Calu3 (cell line): ENCODE measurements around the gene NOX3. TPM values are rescaled to one million over a fixed set of nuclear protein-coding genes. Genes with fewer than 3 reads are reported as not detected.
"Not testable (repeated sequence)": the region's sequence is repeated elsewhere in the genome, so short reads cannot be mapped to it uniquely, and the experiment has no call there.

Experiments
- BruUV-seq: library from RNA; stranded (reverse); fragments of 400-500 nt; replicated peaks from 2 replicates; lab custom pipeline; 2021; lab: Mats Ljungman, UMichigan
- CTCF ChIA-PET: fragments of 300-600 bp; sonication (Branson Sonifier 250); formaldehyde crosslinking; loops from one replicate; lab custom pipeline; 2022; ENCODE audit warnings: antibody characterized with exemption; lab: Charles Lee
- DNase-seq: peaks from one replicate; pipeline ENCODE4 v3.0.0; 2022
- H3K27ac Mint-ChIP-seq: one replicate; pipeline ENCODE4 v1.8.0; 2022; ENCODE audit warnings: mixed read lengths; ENCODE audit not compliant: unreplicated experiment
- H3K27me3 Mint-ChIP-seq: one replicate; pipeline ENCODE4 v1.8.0; 2022; ENCODE audit warnings: mixed read lengths; ENCODE audit not compliant: unreplicated experiment
- H3K36me3 Mint-ChIP-seq: one replicate; pipeline ENCODE4 v1.8.0; 2022; ENCODE audit warnings: mild to moderate bottlenecking, moderate library complexity, mixed read lengths; ENCODE audit not compliant: insufficient read depth, unreplicated experiment
- H3K4me1 Mint-ChIP-seq: one replicate; pipeline ENCODE4 v1.8.0; 2022; ENCODE audit warnings: mild to moderate bottlenecking, low read depth, mixed read lengths; ENCODE audit not compliant: unreplicated experiment
- H3K4me3 Mint-ChIP-seq: one replicate; pipeline ENCODE4 v1.8.0; 2022; ENCODE audit warnings: mild to moderate bottlenecking, low read depth, moderate library complexity, mixed read lengths; ENCODE audit not compliant: unreplicated experiment
- H3K9me3 Mint-ChIP-seq: one replicate; pipeline ENCODE4 v1.8.0; 2022; ENCODE audit warnings: low read depth, mixed read lengths; ENCODE audit not compliant: unreplicated experiment
- CTCF ChIP-seq: fragments of 200-600 bp; IDR thresholded peaks from one replicate; pipeline ENCODE4 v1.8.0; 2022; ENCODE audit warnings: antibody characterized with exemption; ENCODE audit not compliant: unreplicated experiment
- intact Hi-C: fragments of 100-400 bp; cut with micrococcal nuclease; formaldehyde crosslinking; loops from one replicate; pipeline ENCODE4 v1.10.0; 2022; ENCODE audit not compliant: unreplicated experiment
- total RNA-seq: library from RNA; stranded (reverse); gene quantifications from 2 replicates; pipeline ENCODE4 v1.2.3, GENCODE V29; 2022

Gene NOX3
- total RNA-seq, 1 experiment from 2014 or later: not detected

GRCh38 chr6:155452576-155452975 lies 3.1 kb downstream of the NOX3 start:
- Mint-ChIP-seq H3K4me1 (no peaks in the 10 kb centered on the region), H3K4me3 (no peak overlapping the region), H3K27ac (no peak overlapping the region), H3K9me3 (no peaks in the 10 kb centered on the region), H3K36me3 (no peaks in the 10 kb centered on the region), H3K27me3 (no peaks in the 10 kb centered on the region)
- intact Hi-C loops: no loop called here
- DNase-seq: no peak
- no peak for TF ChIP-seq CTCF
- no TSS peak for BruUV-seq
- CTCF ChIA-PET: no interaction called here

GRCh38 chr6:155451530-155451929 lies 4.1 kb downstream of the NOX3 start:
- H3K4me1 Mint-ChIP-seq, H3K4me3 Mint-ChIP-seq, CTCF ChIA-PET, intact Hi-C loops, H3K27me3 Mint-ChIP-seq, H3K9me3 Mint-ChIP-seq, H3K27ac Mint-ChIP-seq, BruUV-seq, DNase-seq, H3K36me3 Mint-ChIP-seq: not testable (repeated sequence)

GRCh38 chr6:155450240-155450581 lies 5.4 kb downstream of the NOX3 start:
- TF ChIP-seq CTCF: no peak
- DNase-seq: no peak
- H3K27ac Mint-ChIP-seq: no peak overlapping the region
- intact Hi-C loops: no loop called here
- no peaks in the 10 kb centered on the region for H3K27me3 Mint-ChIP-seq
- CTCF ChIA-PET: no interaction called here
- H3K36me3 Mint-ChIP-seq: no peaks in the 10 kb centered on the region
- no TSS peak for BruUV-seq
- no peak overlapping the region for H3K4me3 Mint-ChIP-seq
- H3K9me3 Mint-ChIP-seq: no peaks in the 10 kb centered on the region
- H3K4me1 Mint-ChIP-seq: no peaks in the 10 kb centered on the region

- CTCF ChIA-PET: no interaction called here
- no peak for TF ChIP-seq CTCF
- Mint-ChIP-seq H3K9me3 (no peaks in the 10 kb centered on the region), H3K27ac (no peak overlapping the region), H3K4me1 (no peaks in the 10 kb centered on the region), H3K36me3 (no peaks in the 10 kb centered on the region), H3K4me3 (no peak overlapping the region), H3K27me3 (no peaks in the 10 kb centered on the region)
- intact Hi-C loops: no loop called here
- BruUV-seq: no TSS peak
- no peak for DNase-seq
These were observed 6.0 kb downstream of the NOX3 start for GRCh38 chr6:155449450-155450239.
